SJSA1 (cell line): ENCODE measurements around the gene RSPH3. TPM values are rescaled to one million over a fixed set of nuclear protein-coding genes. Genes with fewer than 3 reads are reported as not detected.

ENCODE experiments used
- DNase-seq, 2 experiments: peaks; one replicate each; pipeline ENCODE4 v3.0.0-alpha.2; 2015 to 2020; ENCODE audit warnings: low spot score in 2 of 2, low read depth in 1 of 2
- H3K27ac ChIP-seq: fragments of 250-450 bp; sonication (Bioruptor Pico); 2 replicates; pipeline ENCODE4 v1.5.1; 2020; ENCODE audit warnings: mild to moderate bottlenecking, moderate library complexity
- H3K27me3 ChIP-seq: fragments of 250-450 bp; sonication (Bioruptor Pico); replicated peaks from 2 replicates; pipeline ENCODE4 v1.5.1; 2020; ENCODE audit warnings: mild to moderate bottlenecking, moderate library complexity
- H3K36me3 ChIP-seq: fragments of 250-450 bp; sonication (Bioruptor Pico); 2 replicates; pipeline ENCODE4 v1.5.1; 2020; ENCODE audit warnings: mild to moderate bottlenecking
- H3K4me1 ChIP-seq: fragments of 250-450 bp; sonication (Bioruptor Pico); replicated peaks from 2 replicates; pipeline ENCODE4 v1.6.1; 2021; ENCODE audit warnings: mild to moderate bottlenecking
- H3K4me3 ChIP-seq: fragments of 250-450 bp; sonication (Bioruptor Pico); 2 replicates; pipeline ENCODE4 v1.5.1; 2020; ENCODE audit warnings: mild to moderate bottlenecking
- H3K9me3 ChIP-seq: fragments of 250-450 bp; sonication (Bioruptor Pico); replicated peaks from 2 replicates; pipeline ENCODE4 v1.5.1; 2020; ENCODE audit warnings: mild to moderate bottlenecking
- total RNA-seq: library from RNA; depleted of rRNA; stranded (reverse); fragments of >200 nt; shearing (Covaris generic); gene quantifications from 2 replicates; pipeline ENCODE4 v1.2.3, GENCODE V29; 2014; rRNA removed

The RSPH3 gene
- total RNA-seq, 1 experiment from 2014 or later = 3.9 TPM

DNA sequence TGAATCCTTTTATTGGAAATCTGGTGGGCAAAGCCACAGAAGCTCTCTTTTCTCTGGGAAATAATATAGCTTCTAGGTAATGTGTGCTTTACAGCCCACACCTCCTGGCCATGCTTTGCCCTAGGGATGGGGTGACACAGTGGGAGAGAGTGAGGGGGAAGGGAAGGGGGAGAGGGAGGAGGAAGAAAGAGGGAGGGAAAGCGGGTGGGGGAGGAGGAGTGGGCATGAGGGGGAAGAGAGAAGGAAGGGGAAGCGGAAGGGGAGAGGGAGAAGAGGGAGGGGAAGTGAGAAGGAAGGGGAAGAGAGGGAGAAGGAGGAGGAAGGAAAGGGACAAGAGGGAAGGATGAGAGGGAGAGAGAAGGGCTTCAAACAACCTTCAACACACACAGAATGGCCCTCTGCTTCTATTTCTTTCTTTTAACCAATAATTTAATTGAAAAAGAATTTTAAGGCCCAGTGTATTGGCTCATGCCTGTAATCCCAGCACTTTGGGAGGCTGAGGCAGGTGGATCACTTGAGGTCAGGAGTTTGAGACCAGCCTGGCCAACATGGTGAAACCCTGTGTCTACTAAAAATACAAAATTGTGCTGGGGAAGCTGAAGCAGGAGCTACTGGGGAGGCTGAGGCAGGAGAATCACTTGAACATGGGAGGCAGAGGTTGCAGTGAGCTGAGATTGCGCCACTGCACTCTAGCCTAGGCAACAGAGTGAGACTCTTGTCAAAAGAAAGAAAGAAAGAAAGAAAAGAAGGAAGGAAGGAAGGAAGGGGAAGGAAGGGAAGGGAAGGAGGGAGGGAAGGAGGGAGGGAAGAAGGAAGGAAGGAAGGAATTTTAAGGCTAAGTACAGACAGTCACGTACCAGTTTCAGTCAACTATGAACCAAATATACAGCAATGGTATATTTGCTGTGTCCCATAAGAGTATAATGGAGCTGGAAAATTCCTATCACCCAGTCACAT, 75.2 kb downstream of the RSPH3 start:
- DNase-seq = peak in 1 of 2 experiments; percentile 14
- H3K4me3 ChIP-seq = no peak overlapping the region
- no peaks in the 10 kb centered on the region for H3K36me3 ChIP-seq
- H3K4me1 ChIP-seq = peaks cover 6% of the 10 kb centered on the region
- no peaks in the 10 kb centered on the region for H3K9me3 ChIP-seq
- no peak overlapping the region for H3K27ac ChIP-seq
- no peaks in the 10 kb centered on the region for H3K27me3 ChIP-seq

- Histone ChIP-seq H3K4me3 (no peak overlapping the region), H3K27ac (no peak overlapping the region), H3K27me3 (no peaks in the 10 kb centered on the region), H3K9me3 (no peaks in the 10 kb centered on the region), H3K36me3 (no peaks in the 10 kb centered on the region), H3K4me1 (peaks cover 6% of the 10 kb centered on the region)
- peak in 1 of 2 experiments; percentile 6 for DNase-seq
Observed at GRCh38 chr6:158923805-158924498, 76.0 kb downstream of the RSPH3 start.

Other genes starting within 250 kb of the RSPH3 start
- gene EZR, start 180.8 kb downstream of the RSPH3 start, total RNA-seq = 202 and 246 TPM in 2 replicates
- 5.7 and 8.4 TPM in 2 replicates for gene TAGAP, start 44.8 kb upstream of the RSPH3 start, total RNA-seq
- 4.9 and 5.7 TPM in 2 replicates for gene FNDC1, start 169.2 kb upstream of the RSPH3 start, total RNA-seq